Limb (tissue), 2 donors: Measurements from ENCODE around the gene KLHL36.
"Not testable (repeated sequence)": the region's sequence is repeated elsewhere in the genome, so short reads cannot be mapped to it uniquely, and the experiment has no call there.

Experiments used
- DNase-seq, 2 donors: peaks; one replicate each; pipeline ENCODE4 v3.0.0-alpha.2; 2016; ENCODE audit errors: extremely low spot score in 2 of 2

Gene KLHL36

DNA sequence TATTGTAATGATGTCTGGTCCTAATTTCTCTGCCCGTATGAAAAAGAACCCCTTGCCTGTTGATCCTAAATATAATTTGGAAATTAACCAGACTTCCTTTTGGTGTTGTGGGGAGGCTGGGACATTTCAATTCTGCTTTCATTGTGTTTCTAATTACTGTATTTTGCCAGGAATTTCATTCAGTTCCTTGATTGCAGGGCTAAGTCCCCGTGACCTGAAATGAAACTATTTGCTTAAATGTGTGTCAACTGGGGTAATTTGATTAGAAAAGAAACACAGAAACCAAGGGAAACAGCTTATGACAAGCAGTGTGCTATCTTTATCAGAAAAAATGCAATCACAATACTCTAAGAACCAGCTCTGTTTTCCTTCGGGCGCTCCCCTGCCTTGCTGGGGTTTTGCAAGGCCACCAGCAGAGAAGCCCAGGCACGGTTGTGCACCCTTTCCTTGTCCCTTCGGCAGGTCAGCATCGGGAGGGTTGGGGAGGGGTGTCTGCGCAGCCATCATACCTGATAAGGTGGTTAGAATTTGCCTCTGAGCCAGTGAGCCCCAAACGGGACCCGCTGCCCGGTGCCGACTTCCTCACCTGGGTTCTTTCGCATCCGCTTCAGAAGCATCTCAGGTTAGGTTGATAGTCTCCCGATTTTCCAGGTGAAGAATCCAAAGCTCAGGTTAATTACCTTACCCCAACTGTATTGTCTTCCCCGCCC lies 19.4 kb downstream of the KLHL36 start:
- DNase-seq = no peak

DNA sequence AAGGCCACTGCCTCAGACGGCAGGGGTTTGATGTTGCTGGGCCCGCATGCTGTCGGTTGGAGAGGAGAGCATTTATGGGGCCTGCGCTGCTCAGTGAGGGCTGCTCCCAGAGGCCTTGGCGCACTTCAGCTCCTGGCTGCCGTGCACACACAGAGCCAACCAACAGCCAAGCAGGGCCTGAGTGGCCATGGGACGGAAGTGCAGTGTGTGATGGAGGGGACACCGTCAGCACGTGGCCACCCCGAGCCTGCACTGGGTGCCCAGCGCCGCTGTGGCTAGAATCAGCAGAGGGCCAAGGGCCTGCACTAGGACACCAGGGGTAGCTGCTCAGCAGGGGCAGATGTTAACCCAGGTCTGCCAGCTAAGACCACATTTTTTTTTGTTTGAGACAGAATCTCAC lies 21.8 kb downstream of the KLHL36 start:
- DNase-seq = no peak

DNA sequence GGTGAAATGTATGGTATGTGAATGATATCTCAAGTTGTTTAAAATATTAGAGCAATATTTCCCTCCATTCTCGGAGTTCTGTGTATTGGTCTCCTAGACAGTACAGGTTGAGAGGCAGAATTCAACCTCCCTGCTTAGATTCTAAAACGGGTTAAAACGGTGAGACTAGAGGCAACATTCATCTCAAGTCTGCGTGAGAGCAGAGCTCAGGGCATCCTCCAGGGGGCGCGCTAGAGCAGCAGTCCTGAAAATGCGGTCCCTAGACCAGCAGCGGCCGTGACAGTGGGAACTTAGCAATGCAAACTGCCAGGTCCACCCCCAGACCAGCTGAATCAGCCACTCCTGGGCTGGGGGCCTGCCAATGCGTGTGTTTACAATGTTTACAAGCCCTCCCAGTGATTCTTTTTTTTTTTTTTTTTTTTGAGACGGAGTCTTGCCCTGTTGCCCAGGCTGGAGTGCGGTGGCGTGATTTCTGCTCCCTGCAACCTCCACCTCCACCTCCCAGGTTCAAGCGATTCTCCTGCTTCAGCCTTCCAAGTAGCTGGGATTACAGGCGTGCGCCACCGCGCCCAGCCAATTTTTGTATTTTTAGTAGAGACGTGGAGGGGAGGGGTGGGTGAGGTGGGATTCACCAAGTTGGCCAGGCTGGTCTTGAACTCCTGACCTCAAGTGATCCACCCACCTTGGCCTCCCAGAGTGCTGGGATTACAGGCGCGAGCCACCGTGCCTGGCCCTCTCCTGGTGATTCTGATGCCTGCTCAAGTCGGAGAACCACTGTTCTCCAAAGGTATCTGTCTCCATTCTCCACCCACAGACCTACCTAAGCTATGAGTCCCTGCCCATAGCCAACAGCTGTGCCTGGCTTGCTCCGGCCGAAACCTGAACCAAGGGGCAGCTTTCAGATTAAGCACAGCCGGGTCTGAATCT lies 24.2 kb downstream of the KLHL36 start:
- peak in 1 of 2 donors; percentile 69 for DNase-seq

DNA sequence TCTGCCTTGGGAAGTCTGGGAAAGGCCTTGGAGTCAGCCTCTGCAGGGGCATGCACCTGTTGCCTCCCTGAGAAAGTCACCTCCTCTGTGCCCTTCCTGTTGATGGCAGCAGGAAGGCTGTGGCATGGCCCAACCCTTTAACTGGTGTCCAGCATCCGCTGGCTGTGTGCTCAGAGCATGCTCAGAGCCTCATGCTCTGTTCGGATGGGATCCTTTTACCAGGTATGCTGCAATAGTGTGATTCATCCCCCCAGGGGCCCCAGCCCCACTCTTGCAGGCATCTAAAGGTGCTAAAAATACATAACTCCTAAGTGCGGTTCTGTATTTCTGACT lies 24.9 kb downstream of the KLHL36 start:
- DNase-seq = no peak

DNA sequence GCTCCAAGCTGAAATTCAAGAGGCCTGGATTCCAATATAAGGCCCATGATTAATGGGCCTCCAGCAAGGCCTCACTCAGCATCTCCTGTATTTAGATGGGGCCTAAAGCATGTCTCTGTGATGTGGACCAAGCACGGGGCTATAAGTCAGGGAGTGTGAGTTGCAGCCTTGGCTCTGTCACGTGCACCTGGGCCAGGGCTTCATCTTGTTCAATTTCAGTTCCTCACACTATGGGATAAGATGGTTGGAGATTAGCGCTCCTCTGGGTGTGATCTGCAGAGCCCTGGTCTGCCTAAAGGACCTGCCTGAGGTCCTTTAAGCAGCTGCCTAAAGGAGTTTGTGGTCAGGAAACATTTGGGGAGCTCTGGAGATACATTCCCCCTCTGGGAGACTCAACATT lies 25.2 kb downstream of the KLHL36 start:
- no peak for DNase-seq

DNA sequence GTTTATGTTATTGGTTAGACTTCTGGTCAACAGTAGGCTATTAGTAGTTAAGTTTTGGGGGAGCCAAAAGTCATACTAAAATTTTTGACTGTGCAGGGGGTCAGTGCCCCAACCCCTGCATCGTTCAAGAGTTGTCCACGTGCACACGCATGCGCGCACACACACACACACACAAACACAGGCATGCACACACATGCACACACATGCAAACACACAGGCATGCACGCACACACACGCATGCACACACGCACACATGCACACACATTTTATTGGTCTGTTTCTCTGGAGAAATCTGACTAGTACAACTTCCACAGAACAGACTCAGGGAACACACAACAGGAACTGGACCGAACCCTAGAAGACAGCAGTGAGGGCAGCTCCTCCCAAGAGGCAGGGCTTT lies 27.1 kb downstream of the KLHL36 start:
- no peak for DNase-seq

DNA sequence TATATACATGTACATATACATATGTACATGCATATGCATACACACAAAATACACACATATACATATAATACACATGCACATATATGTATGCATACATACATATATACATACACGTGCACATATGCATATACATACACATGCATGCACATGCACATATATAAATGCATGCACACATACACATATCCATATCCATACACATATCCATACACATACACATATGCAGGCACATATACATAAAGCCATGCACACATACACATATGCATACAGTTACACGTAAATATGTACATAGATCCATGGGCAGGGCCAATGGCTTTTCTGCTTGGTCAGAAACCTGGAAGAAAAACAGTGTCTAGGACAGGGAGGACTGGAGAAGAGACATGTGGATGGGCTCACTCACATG lies 27.6 kb downstream of the KLHL36 start:
- no peak for DNase-seq

DNA sequence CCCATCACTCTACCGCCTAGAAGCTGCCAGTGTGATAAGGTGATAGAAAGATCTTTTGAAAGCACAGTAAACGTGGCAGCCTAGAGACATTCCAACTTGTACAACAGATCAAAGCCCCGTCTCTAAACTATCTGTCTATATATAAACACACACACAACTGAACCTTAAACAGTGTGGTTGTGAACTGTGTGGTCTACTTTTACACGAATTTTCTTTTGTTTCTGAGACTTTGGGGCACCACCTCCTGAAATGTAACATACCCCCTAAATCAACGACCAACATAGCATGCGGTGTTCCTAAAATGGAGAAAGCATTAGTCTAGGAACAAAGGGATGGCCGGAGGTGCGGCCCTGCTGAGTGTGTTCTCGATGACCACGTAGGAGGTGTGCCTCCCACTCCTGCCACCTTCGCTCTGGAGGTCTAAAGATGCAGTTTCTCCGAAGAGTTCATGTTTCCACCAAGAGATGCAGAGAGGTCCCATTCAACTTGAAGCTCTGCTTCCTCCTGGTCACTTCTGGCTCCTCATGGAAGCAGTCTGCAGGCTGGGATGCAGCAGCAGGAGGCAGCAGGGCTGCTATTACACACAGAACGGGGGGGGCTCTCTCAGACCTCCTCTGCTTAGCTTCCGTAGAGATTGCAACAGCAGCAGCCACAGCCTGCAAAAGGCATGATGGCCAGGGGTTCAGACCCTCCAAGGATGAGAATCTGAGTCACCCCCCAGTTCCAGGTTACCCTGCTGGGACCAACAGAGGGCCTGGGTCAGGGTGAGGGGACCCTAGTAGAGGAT lies 28.9 kb downstream of the KLHL36 start:
- DNase-seq = no peak

DNA sequence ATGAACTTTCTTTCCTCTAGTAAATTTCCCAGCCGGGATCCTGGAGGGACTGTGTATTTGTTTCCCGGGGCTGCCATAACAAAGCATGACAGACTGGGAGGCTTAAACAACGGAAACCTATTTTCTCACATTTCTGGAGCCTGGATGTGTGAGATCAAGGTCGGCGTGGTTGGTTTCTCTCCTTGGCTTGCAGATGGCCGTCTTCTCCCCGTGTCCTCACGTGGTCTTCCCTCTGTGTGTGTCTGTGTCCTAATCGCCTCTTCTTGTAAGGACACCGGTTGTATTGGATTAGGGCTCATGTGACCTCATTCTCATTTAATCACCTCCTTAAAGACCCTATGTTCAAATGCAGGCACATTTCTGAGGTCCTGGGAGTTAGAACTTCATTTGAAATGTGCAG lies 29.5 kb downstream of the KLHL36 start:
- no peak for DNase-seq

DNA sequence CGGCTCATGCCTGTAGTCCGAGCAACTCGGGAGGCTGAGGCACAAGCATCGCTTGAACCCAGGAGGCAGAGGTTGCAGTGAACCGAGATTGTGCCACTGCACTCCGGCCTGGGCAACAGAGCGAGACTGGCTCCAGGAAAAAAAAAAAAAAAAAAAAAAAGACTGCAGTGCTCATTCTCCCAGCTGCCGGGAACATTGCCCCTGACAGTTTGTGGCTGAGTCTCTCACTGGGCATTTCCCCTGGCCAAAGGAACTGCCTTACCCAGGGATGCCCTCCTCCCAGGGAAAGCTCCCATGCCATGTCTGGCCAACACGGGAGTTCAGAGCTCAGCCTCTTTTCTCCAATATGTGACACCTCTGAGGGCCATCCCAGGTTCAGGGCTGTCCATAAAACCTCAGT lies 30.2 kb downstream of the KLHL36 start:
- DNase-seq = no peak

DNA sequence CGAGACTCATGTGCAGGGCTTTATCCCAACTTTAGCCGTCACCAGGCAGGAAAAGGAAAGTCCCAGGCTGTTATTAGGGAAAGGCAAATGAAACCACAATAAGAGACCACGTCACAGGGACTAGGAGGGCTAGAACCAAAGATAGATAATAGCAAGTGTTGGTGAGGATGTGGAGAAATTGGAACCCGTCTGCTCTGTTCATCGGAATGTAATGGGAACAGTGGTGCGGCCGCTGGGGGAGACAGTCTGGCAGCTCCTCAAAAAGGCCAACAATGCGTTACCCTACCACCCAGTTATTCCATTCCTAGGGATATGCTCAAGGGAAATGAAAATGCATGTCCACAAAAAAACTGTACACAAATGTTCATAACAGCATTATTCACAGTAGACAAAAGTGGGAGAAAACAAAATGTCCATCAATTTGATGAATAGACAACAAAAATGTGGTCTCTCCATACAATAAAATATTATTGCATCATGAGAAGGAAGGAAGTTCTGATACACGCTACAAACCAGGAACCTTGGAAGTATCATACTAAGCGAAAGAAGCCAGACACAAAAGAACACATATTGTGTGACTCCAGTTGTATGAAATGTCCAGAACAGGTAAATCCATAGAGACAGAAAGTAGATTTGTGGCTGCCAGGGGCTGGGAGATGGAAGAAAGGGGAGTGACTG lies 32.0 kb downstream of the KLHL36 start:
- DNase-seq = no peak

DNA sequence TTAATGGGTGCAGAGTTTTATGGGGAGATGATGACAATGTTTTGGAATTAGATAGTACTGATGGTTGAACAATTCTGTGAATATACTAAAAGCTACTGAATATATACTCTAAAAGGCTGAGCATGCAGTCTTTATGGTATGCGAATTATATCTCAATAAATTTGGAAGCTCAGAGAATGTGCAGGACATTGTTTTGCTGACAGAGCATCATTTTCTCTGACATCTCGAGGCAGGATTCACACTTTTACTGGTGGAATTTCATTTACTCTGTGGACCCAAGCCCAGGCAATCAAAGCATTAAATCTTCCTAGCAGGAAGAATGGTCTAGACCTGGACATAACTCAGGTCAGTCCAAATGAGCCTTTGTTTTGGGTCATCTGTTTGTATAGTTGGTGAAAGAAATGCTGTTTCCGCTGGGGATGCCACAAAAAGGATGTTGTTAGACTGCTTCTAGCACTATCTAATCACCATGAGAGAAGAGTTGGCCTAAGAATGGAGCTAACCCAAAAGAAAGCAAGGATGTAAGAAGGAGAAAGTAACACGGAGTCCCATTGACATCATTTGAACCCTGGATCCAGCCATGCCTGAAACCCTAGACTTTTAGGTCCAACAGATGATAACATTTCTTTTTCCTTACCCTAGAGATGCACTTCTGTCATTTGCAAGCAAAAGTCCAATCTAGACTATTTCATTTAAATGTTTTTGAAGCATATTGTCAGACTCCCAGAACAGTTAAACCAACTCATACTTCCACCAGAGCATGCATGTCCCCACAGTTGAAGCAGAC lies 32.7 kb downstream of the KLHL36 start:
- no peak for DNase-seq

DNA sequence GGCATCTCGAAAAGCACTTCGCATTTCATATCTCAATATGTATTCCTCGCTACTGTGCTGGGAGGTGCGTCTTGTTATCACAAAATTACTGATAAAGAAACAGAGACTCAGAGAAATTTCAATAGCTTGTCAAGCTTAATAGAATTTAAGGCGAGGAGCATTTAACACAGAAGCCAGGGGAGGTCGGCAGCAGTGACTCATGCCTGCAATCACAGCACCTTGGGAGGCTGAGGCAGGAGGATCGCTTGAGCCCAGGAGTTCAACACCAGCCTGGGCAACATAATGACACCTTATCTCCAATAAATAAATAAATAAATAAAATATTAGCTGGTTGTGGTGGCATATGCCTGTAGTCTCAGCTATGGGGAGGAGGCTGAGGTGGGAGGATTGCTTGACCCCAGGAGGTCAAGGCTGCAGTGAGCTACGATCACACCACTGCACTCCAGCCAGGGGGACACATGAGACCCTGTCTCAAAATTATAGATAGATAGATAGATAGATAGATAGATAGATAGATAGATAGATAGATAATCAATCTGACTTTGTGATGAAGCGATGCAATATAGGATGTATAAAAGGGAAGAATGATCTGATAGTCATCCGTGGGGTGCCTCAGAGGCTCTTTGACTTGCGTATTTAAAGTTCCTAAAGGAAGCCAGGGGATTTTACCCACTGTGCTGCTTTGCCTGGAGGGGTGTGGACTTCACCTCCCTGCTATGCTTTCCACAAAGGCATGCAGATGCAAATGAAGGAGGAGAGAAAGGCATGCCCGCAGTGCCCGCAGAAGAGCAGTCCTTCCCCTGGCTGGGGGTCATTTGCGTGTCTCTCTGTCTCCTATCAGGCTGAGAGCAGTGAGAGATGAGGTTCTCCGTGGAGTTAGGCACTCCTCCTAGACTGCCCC lies 35.6 kb downstream of the KLHL36 start:
- DNase-seq = no peak

DNA sequence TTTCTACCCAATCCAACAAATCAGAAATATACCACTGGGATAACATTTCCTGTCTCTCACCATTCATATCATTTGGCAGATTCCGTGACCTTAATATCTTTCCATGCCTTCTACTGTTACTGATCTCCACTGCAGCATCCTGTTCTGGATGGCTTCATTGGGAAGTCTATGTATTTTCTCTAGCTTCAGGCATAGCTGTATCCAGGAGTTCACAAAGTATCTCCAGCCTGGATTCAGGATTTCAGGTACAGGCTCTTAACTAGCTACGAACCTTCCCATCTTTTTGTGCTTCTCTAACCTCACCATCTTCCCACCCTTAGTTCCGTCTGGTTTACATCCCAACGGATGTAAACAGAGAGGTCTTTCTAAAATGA lies 36.3 kb downstream of the KLHL36 start:
- DNase-seq = no peak

DNA sequence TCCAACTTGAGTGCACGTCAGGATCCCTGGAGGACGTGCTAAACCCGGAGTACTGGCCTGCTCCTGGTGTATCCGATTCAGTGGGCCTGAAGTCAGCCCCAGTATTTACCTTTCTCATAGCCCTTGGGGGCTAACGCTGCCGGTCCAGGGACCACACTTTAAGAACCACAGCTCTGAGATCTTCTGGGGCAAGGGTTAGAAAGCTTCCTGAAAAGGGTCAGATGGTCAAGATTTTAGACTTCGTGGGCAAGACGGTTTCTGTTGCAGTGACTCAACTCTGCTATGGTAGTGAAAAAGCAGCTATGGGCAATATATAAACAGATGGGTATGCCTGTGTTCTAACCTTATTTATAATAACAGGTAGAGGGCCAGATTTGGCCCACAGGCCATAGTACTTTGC lies 36.9 kb downstream of the KLHL36 start:
- no peak for DNase-seq

DNA sequence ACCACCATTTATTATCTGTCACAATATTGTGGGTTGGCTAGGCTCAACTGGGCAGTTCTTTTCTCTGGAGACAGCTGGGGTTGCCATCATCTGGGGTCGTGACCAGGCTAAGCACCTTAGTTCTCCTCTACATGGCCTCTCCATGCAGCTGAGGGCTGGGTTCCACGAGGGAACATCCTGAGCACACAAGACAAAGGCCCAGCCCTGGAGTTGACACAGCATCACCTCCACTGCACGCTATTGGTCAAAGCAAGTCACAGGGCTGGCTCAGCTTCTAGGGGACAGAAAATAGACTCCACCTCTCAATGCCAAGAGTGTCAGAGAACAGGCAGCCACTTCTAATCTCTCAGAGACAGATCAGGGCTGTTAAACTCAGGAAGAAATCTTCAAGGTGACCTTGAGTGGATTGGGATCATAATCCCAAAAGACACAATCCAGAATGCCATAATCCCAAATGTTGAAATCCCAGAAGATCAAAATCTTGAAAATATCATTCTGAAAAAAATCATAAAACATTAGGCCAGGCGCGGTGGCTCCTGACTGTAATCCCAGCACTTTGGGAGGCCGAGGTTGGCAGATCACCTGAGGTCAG lies 38.5 kb downstream of the KLHL36 start:
- DNase-seq = no peak

DNA sequence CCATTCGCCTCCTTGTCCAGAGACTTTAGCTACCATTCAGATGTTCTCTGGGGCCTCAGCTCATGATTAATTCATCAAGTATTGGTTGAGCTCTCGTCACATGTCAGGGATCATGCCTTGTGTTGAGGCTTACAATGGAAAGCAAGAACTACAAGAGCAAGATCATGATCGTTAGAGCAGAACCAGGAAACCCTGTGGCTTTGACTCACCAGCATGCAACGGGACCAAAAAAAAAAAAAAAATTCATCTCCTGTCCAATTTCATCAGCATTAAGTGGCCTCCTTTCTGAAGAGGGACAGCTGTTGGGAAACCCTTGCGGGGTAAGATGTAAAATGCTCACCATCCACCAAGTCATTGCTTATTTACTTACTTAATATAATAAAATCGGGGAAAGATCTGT lies 39.4 kb downstream of the KLHL36 start:
- DNase-seq = no peak

DNA sequence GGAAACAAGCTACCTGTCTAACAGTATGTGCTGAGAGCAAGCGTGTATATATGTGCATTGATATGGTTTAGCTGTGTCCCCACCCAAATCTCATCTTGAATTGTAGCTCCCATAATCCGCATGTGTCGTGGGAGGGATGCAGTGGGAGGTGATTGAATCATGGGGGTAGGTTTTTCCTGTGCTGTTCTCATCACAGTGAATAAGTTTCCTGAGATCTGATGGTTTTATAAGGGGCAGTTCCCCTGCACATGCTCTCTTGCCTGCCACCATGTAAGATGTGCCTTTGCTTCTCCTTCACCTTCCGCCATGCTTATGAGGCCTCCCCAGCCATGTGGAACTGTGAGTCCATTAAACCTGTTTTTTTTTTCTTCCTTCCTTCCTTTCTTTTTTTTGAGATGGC lies 39.9 kb downstream of the KLHL36 start:
- not testable (repeated sequence) for DNase-seq

DNA sequence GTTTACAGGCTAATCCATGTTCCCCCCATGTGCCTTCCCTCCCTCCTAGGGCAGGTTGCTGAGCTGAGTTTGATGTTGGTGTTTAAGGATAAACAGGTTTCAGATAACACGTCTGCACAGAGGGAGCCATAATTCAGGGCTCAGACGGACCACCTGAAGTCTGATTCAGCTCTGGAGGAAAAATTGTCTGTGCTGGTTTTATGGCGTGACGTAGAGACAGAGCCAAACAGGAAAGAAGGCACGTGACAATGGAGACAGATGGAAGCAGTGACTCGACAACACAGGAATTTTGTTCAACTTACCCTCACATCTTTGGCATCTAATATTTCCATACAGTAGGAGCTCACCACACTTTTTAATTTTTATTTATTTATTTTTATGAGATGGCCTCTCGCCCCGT lies 40.8 kb downstream of the KLHL36 start:
- no peak for DNase-seq
